ENCODE data around the gene STX12.

The STX12 gene

DNA sequence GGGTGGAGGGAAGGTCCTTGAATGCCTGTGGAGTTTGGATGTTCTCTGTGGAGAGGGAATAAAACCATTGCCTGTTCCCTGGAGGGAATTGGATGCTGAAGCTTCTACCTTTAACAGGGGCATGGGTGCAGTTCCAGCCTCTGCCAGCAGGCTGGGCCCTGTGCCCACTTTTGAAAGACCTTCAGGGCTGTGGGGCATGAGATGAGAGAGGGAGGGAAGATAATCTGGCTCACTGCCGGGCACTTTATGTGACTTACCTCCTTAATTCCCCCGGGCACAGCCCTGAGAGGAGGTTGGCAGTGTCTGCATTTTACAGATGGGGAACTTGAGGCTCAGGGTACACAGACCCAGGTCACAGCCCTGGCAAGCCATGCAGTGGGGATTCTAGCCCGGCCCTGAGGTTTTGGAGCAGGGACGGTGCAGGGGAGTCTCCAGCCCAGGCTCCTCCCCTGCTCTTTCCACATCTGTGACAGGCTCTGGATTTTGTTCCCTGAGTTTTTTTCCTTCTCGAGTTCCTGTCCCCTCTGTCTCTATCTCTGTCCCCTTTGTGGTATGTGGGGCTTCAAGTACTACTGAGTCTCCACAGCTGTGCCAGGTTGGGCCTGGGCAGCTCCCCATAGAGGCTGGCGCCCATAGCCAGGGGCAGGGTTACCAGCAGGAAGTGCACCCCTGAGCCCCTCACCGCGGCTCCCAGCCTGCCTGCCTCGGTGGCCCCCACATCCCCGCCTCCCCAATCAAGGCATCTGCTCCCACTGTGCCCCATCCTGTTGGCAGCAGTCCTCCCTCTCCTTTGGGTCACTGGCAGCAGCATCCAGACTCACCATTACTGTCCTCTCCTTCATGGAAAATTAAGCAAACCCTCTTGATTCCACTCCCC lies 85.3 kb downstream of the STX12 start (continued):
- peak; percentile 44; the same call in 1 of the 2 replicates for TF ChIP-seq SP3 (tag by site-specific recombination; IDR thresholded peaks at IDR 0.05)
- TF ChIP-seq, protein P1, sequence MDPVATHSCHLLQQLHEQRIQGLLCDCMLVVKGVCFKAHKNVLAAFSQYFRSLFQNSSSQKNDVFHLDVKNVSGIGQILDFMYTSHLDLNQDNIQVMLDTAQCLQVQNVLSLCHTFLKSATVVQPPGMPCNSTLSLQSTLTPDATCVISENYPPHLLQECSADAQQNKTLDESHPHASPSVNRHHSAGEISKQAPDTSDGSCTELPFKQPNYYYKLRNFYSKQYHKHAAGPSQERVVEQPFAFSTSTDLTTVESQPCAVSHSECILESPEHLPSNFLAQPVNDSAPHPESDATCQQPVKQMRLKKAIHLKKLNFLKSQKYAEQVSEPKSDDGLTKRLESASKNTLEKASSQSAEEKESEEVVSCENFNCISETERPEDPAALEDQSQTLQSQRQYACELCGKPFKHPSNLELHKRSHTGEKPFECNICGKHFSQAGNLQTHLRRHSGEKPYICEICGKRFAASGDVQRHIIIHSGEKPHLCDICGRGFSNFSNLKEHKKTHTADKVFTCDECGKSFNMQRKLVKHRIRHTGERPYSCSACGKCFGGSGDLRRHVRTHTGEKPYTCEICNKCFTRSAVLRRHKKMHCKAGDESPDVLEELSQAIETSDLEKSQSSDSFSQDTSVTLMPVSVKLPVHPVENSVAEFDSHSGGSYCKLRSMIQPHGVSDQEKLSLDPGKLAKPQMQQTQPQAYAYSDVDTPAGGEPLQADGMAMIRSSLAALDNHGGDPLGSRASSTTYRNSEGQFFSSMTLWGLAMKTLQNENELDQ (tag by site-specific recombination; IDR thresholded peaks at IDR 0.05; ENCODE audit: low read depth): no peak
- no peak for TF ChIP-seq ZNF121 (tag by site-specific recombination; IDR thresholded peaks at IDR 0.05)
- TF ChIP-seq, protein P2, sequence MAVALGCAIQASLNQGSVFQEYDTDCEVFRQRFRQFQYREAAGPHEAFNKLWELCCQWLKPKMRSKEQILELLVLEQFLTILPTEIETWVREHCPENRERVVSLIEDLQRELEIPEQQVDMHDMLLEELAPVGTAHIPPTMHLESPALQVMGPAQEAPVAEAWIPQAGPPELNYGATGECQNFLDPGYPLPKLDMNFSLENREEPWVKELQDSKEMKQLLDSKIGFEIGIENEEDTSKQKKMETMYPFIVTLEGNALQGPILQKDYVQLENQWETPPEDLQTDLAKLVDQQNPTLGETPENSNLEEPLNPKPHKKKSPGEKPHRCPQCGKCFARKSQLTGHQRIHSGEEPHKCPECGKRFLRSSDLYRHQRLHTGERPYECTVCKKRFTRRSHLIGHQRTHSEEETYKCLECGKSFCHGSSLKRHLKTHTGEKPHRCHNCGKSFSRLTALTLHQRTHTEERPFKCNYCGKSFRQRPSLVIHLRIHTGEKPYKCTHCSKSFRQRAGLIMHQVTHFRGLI (tag by site-specific recombination; IDR thresholded peaks at IDR 0.05): no peak
- TF ChIP-seq, protein P3, sequence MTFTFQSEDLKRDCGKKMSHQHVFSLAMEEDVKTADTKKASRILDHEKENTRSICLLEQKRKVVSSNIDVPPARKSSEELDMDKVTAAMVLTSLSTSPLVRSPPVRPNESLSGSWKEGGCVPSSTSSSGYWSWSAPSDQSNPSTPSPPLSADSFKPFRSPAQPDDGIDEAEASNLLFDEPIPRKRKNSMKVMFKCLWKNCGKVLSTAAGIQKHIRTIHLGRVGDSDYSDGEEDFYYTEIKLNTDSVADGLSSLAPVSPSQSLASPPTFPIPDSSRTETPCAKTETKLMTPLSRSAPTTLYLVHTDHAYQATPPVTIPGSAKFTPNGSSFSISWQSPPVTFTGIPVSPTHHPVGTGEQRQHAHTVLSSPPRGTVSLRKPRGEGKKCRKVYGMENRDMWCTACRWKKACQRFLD (tag by site-specific recombination; IDR thresholded peaks at IDR 0.05): no peak
- no peak for TF ChIP-seq ZNF114 (tag by site-specific recombination; IDR thresholded peaks at IDR 0.05)
- TF ChIP-seq, protein P4, sequence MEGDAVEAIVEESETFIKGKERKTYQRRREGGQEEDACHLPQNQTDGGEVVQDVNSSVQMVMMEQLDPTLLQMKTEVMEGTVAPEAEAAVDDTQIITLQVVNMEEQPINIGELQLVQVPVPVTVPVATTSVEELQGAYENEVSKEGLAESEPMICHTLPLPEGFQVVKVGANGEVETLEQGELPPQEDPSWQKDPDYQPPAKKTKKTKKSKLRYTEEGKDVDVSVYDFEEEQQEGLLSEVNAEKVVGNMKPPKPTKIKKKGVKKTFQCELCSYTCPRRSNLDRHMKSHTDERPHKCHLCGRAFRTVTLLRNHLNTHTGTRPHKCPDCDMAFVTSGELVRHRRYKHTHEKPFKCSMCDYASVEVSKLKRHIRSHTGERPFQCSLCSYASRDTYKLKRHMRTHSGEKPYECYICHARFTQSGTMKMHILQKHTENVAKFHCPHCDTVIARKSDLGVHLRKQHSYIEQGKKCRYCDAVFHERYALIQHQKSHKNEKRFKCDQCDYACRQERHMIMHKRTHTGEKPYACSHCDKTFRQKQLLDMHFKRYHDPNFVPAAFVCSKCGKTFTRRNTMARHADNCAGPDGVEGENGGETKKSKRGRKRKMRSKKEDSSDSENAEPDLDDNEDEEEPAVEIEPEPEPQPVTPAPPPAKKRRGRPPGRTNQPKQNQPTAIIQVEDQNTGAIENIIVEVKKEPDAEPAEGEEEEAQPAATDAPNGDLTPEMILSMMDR (tag by site-specific recombination; IDR thresholded peaks at IDR 0.05): peak; percentile 89
- TF ChIP-seq, protein P5, sequence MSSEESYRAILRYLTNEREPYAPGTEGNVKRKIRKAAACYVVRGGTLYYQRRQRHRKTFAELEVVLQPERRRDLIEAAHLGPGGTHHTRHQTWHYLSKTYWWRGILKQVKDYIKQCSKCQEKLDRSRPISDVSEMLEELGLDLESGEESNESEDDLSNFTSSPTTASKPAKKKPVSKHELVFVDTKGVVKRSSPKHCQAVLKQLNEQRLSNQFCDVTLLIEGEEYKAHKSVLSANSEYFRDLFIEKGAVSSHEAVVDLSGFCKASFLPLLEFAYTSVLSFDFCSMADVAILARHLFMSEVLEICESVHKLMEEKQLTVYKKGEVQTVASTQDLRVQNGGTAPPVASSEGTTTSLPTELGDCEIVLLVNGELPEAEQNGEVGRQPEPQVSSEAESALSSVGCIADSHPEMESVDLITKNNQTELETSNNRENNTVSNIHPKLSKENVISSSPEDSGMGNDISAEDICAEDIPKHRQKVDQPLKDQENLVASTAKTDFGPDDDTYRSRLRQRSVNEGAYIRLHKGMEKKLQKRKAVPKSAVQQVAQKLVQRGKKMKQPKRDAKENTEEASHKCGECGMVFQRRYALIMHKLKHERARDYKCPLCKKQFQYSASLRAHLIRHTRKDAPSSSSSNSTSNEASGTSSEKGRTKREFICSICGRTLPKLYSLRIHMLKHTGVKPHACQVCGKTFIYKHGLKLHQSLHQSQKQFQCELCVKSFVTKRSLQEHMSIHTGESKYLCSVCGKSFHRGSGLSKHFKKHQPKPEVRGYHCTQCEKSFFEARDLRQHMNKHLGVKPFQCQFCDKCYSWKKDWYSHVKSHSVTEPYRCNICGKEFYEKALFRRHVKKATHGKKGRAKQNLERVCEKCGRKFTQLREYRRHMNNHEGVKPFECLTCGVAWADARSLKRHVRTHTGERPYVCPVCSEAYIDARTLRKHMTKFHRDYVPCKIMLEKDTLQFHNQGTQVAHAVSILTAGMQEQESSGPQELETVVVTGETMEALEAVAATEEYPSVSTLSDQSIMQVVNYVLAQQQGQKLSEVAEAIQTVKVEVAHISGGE (tag by site-specific recombination; conservative IDR thresholded peaks at IDR 0.05; ENCODE audit: low read depth): no peak
- TF ChIP-seq HOXD13 (CRISPR knock-in tag; IDR thresholded peaks at IDR 0.05; ENCODE audit: borderline replicate concordance): no peak
- TF ChIP-seq, protein P6, sequence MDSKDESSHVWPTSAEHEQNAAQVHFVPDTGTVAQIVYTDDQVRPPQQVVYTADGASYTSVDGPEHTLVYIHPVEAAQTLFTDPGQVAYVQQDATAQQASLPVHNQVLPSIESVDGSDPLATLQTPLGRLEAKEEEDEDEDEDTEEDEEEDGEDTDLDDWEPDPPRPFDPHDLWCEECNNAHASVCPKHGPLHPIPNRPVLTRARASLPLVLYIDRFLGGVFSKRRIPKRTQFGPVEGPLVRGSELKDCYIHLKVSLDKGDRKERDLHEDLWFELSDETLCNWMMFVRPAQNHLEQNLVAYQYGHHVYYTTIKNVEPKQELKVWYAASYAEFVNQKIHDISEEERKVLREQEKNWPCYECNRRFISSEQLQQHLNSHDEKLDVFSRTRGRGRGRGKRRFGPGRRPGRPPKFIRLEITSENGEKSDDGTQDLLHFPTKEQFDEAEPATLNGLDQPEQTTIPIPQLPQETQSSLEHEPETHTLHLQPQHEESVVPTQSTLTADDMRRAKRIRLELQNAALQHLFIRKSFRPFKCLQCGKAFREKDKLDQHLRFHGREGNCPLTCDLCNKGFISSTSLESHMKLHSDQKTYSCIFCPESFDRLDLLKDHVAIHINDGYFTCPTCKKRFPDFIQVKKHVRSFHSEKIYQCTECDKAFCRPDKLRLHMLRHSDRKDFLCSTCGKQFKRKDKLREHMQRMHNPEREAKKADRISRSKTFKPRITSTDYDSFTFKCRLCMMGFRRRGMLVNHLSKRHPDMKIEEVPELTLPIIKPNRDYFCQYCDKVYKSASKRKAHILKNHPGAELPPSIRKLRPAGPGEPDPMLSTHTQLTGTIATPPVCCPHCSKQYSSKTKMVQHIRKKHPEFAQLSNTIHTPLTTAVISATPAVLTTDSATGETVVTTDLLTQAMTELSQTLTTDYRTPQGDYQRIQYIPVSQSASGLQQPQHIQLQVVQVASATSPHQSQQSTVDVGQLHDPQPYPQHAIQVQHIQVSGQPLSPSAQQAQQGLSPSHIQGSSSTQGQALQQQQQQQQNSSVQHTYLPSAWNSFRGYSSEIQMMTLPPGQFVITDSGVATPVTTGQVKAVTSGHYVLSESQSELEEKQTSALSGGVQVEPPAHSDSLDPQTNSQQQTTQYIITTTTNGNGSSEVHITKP (tag by site-specific recombination; IDR thresholded peaks at IDR 0.05): peak; percentile 43
- no peak for TF ChIP-seq ZNF510 (tag by site-specific recombination; IDR thresholded peaks at IDR 0.05; ENCODE audit: insufficient replicate concordance)
- TF ChIP-seq, protein P7, sequence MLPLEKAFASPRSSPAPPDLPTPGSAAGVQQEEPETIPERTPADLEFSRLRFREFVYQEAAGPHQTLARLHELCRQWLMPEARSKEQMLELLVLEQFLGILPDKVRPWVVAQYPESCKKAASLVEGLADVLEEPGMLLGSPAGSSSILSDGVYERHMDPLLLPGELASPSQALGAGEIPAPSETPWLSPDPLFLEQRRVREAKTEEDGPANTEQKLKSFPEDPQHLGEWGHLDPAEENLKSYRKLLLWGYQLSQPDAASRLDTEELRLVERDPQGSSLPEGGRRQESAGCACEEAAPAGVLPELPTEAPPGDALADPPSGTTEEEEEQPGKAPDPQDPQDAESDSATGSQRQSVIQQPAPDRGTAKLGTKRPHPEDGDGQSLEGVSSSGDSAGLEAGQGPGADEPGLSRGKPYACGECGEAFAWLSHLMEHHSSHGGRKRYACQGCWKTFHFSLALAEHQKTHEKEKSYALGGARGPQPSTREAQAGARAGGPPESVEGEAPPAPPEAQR (tag by site-specific recombination; IDR thresholded peaks at IDR 0.05): no peak
- TF ChIP-seq ZBTB21 (tag by site-specific recombination; IDR thresholded peaks at IDR 0.05): no peak
- TF ChIP-seq, protein P8, sequence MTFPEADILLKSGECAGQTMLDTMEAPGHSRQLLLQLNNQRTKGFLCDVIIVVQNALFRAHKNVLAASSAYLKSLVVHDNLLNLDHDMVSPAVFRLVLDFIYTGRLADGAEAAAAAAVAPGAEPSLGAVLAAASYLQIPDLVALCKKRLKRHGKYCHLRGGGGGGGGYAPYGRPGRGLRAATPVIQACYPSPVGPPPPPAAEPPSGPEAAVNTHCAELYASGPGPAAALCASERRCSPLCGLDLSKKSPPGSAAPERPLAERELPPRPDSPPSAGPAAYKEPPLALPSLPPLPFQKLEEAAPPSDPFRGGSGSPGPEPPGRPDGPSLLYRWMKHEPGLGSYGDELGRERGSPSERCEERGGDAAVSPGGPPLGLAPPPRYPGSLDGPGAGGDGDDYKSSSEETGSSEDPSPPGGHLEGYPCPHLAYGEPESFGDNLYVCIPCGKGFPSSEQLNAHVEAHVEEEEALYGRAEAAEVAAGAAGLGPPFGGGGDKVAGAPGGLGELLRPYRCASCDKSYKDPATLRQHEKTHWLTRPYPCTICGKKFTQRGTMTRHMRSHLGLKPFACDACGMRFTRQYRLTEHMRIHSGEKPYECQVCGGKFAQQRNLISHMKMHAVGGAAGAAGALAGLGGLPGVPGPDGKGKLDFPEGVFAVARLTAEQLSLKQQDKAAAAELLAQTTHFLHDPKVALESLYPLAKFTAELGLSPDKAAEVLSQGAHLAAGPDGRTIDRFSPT (tag by site-specific recombination; IDR thresholded peaks at IDR 0.05): no peak
- TF ChIP-seq ZNF366 (tag by site-specific recombination; conservative IDR thresholded peaks at IDR 0.05): peak; percentile 91
- TF ChIP-seq, protein P9, sequence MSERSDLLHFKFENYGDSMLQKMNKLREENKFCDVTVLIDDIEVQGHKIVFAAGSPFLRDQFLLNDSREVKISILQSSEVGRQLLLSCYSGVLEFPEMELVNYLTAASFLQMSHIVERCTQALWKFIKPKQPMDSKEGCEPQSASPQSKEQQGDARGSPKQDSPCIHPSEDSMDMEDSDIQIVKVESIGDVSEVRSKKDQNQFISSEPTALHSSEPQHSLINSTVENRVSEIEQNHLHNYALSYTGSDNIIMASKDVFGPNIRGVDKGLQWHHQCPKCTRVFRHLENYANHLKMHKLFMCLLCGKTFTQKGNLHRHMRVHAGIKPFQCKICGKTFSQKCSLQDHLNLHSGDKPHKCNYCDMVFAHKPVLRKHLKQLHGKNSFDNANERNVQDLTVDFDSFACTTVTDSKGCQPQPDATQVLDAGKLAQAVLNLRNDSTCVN (tag by site-specific recombination; optimal IDR thresholded peaks at IDR 0.05): no peak
- no peak for TF ChIP-seq ZNF626 (tag by site-specific recombination; IDR thresholded peaks at IDR 0.05)
- no peak for TF ChIP-seq ZNF37A (tag by site-specific recombination; IDR thresholded peaks at IDR 0.05)

Data from HEK293 (cell line).